ENCODE results near the gene FGD6.

Gene FGD6

DNA sequence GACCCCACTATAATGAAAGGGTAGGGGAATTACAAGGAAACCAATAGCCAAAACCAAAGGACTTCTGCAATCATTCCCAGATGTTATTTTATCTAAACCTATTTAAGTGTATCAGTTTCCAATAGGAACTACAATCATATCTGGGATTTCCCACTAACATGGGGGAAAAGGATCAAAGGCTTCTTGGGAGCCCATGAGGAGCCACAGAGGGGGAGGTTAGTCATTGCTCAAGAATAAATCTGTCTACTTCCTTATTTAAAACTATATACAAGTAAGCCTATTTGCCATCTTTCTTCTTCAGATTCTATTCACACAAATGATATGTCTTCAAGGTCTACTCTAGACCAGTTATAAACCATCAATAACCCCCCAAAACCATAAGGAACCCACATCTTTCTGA, 33.1 kb downstream of the FGD6 start:
- Histone ChIP-seq H3K27me3 (ENCODE audit: control insufficient read depth in 2 of 2, insufficient read depth in 2 of 2, low read length in 2 of 2) (no peaks in the 10 kb centered on the region), H3K4me3 (ENCODE audit: low read length in 2 of 2) (no peak overlapping the region), H3K36me3 (ENCODE audit: control insufficient read depth in 2 of 2, insufficient read depth in 2 of 2, low read length in 2 of 2) (no peaks in the 10 kb centered on the region), H3K9ac (ENCODE audit: low read depth in 1 of 2, low read length in 2 of 2) (no peak overlapping the region), H3K9me3 (ENCODE audit: control insufficient read depth in 2 of 2, low read length in 2 of 2) (no peaks in the 10 kb centered on the region), H3K4me1 (ENCODE audit: control insufficient read depth in 2 of 2, insufficient read depth in 2 of 2, low read length in 2 of 2) (no peaks in the 10 kb centered on the region), H3K27ac (ENCODE audit: low read depth in 2 of 2, low read length in 2 of 2) (no peak overlapping the region)

DNA sequence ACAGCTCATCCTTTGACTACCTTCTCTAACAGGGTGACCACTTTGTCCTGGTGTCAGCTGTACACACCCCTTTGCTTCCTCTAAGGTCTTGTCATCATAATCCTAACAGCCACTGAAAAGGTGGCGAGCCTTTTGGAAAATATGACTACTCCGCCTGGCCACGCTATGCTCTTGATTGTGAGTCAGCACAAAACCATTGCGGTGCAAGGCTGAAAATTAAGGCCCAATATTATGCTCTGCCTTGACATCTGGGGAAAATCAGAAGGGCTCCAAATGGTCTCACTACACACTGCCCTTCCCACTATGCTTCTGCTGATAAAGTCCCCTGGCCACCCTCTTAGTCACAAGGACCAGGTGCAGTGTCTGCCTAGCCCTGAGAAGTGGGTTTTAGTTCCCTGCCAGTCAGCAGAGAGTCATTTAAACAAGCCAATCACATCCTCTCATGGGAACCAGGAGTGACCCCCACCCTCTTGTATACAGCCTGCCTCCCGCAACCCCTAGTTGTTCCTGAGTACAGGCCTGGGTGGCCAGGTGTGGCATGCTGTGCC, 34.3 kb downstream of the FGD6 start:
- Histone ChIP-seq H3K9ac (ENCODE audit: low read depth in 1 of 2, low read length in 2 of 2) (no peak overlapping the region), H3K27ac (ENCODE audit: low read depth in 2 of 2, low read length in 2 of 2) (no peak overlapping the region), H3K36me3 (ENCODE audit: control insufficient read depth in 2 of 2, insufficient read depth in 2 of 2, low read length in 2 of 2) (no peaks in the 10 kb centered on the region)

DNA sequence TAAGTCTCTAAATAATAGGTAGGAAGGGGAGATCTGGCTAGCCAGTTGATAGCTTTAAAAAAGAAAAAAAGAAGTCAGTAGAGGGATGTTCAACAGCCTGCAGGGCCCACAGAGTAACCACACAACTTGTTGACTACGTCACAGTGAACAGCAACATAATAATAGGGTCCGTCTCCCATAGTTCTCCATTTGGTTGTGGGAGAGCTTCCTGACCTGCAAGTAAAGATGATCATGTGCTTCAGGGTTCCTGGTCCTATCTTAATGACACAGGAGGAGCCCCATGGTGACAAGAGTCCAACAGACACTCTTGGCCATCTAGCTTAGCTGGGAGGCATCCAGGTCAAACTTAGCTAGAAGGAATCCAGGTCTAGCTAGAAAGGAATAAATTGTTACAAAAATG, 36.2 kb downstream of the FGD6 start:
- Histone ChIP-seq H3K9ac (ENCODE audit: low read depth in 1 of 2, low read length in 2 of 2) (no peak overlapping the region), H3K36me3 (ENCODE audit: control insufficient read depth in 2 of 2, insufficient read depth in 2 of 2, low read length in 2 of 2) (no peaks in the 10 kb centered on the region), H3K4me3 (ENCODE audit: low read length in 2 of 2) (no peak overlapping the region), H3K9me3 (ENCODE audit: control insufficient read depth in 2 of 2, low read length in 2 of 2) (no peaks in the 10 kb centered on the region), H3K4me1 (ENCODE audit: control insufficient read depth in 2 of 2, insufficient read depth in 2 of 2, low read length in 2 of 2) (no peaks in the 10 kb centered on the region), H3K27ac (ENCODE audit: low read depth in 2 of 2, low read length in 2 of 2) (no peak overlapping the region), H3K27me3 (ENCODE audit: control insufficient read depth in 2 of 2, insufficient read depth in 2 of 2, low read length in 2 of 2) (no peaks in the 10 kb centered on the region)

More for the DNA sequence above, 34.3 kb downstream of the FGD6 start:
- no peaks in the 10 kb centered on the region for H3K4me1 ChIP-seq (ENCODE audit: control insufficient read depth in 2 of 2, insufficient read depth in 2 of 2, low read length in 2 of 2)
- H3K27me3 ChIP-seq (ENCODE audit: control insufficient read depth in 2 of 2, insufficient read depth in 2 of 2, low read length in 2 of 2), result no peaks in the 10 kb centered on the region
- H3K9me3 ChIP-seq (ENCODE audit: control insufficient read depth in 2 of 2, low read length in 2 of 2), result no peaks in the 10 kb centered on the region
- H3K4me3 ChIP-seq (ENCODE audit: low read length in 2 of 2), result no peak overlapping the region

DNA sequence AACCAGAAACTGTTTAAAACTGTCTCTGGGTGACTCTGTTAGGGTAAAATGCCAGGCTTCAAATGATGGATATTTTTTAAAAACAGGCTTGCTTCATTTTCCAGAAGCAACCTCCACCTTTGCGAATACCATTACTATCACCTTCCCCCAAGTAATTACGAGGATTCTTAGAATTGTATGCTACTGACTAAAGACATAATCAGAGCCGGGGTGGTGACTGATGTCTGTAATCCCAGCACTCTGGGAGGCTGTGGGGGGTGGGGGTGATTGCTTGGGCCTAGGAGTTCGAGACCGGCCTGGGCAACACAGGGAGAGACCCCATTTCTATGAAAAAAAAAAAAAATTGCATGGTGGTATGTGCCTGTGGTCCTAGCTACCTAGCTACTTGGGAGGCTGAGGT, 38.3 kb downstream of the FGD6 start:
- no peaks in the 10 kb centered on the region for H3K36me3 ChIP-seq (ENCODE audit: control insufficient read depth in 2 of 2, insufficient read depth in 2 of 2, low read length in 2 of 2)
- no peak overlapping the region for H3K4me3 ChIP-seq (ENCODE audit: low read length in 2 of 2)
- H3K9ac ChIP-seq (ENCODE audit: low read depth in 1 of 2, low read length in 2 of 2), result no peak overlapping the region
- peaks cover 0 to 4% of the 10 kb centered on the region in 2 donors for H3K4me1 ChIP-seq (ENCODE audit: control insufficient read depth in 2 of 2, insufficient read depth in 2 of 2, low read length in 2 of 2)
- no peaks in the 10 kb centered on the region for H3K9me3 ChIP-seq (ENCODE audit: control insufficient read depth in 2 of 2, low read length in 2 of 2)
- H3K27me3 ChIP-seq (ENCODE audit: control insufficient read depth in 2 of 2, insufficient read depth in 2 of 2, low read length in 2 of 2), result no peaks in the 10 kb centered on the region
- H3K27ac ChIP-seq (ENCODE audit: low read depth in 2 of 2, low read length in 2 of 2), result no peak overlapping the region

DNA sequence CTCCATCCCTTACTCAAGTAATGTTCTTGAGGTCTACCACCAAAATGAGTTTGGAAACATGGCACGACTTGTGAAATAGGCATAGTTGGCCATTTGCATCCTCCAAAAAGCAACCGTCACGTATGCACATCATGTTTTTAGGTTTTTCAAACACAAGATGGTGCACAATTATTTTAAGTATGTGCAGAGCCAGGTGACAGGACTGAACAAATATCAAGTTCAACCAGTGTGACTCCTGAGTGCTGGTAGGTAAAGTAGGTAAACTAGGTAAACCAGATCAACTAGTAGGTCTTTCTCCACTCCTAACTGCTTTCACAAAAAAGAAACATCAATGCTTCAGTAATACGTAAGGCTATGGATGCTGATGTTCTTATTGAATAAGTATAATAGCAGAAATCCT, 39.1 kb downstream of the FGD6 start:
- Histone ChIP-seq H3K27me3 (ENCODE audit: control insufficient read depth in 2 of 2, insufficient read depth in 2 of 2, low read length in 2 of 2) (no peaks in the 10 kb centered on the region), H3K9ac (ENCODE audit: low read depth in 1 of 2, low read length in 2 of 2) (no peak overlapping the region), H3K36me3 (ENCODE audit: control insufficient read depth in 2 of 2, insufficient read depth in 2 of 2, low read length in 2 of 2) (no peaks in the 10 kb centered on the region), H3K9me3 (ENCODE audit: control insufficient read depth in 2 of 2, low read length in 2 of 2) (no peaks in the 10 kb centered on the region), H3K27ac (ENCODE audit: low read depth in 2 of 2, low read length in 2 of 2) (no peak overlapping the region), H3K4me3 (ENCODE audit: low read length in 2 of 2) (no peak overlapping the region), H3K4me1 (ENCODE audit: control insufficient read depth in 2 of 2, insufficient read depth in 2 of 2, low read length in 2 of 2) (peaks cover 0 to 13% of the 10 kb centered on the region in 2 donors)

DNA sequence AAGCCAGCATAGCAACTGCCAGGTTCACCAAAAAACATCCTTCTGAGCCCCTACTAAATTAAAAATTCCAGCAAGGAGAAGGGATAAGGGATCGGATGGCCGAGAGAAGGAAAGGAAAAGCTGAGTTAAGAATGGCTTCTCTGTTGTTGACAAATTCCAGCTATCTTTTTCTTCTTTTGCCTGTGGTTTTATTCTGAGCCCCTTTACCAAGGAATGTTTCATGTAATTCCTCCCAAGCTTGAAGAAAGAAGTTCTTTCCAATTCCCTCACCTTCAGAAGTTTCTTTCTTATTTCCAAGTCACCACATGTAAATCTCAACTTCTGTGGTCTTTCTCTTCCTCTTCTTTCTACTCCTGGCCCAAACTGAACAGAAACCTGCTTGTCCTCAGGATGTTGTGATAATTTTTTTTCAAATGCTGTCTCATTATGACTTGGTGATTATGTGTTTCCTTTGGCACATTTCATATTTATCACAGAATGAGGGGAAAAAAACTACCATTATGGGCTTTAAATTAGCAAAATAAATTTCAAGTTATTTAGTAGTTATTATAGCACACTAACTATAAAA, 40.0 kb downstream of the FGD6 start:
- no peaks in the 10 kb centered on the region for H3K9me3 ChIP-seq (ENCODE audit: control insufficient read depth in 2 of 2, low read length in 2 of 2)
- H3K27me3 ChIP-seq (ENCODE audit: control insufficient read depth in 2 of 2, insufficient read depth in 2 of 2, low read length in 2 of 2), result no peaks in the 10 kb centered on the region
- H3K9ac ChIP-seq (ENCODE audit: low read depth in 1 of 2, low read length in 2 of 2), result no peak overlapping the region
- no peaks in the 10 kb centered on the region for H3K36me3 ChIP-seq (ENCODE audit: control insufficient read depth in 2 of 2, insufficient read depth in 2 of 2, low read length in 2 of 2)
- no peak overlapping the region for H3K27ac ChIP-seq (ENCODE audit: low read depth in 2 of 2, low read length in 2 of 2)
- H3K4me1 ChIP-seq (ENCODE audit: control insufficient read depth in 2 of 2, insufficient read depth in 2 of 2, low read length in 2 of 2), result peaks cover 0 to 16% of the 10 kb centered on the region in 2 donors
- no peak overlapping the region for H3K4me3 ChIP-seq (ENCODE audit: low read length in 2 of 2)

DNA sequence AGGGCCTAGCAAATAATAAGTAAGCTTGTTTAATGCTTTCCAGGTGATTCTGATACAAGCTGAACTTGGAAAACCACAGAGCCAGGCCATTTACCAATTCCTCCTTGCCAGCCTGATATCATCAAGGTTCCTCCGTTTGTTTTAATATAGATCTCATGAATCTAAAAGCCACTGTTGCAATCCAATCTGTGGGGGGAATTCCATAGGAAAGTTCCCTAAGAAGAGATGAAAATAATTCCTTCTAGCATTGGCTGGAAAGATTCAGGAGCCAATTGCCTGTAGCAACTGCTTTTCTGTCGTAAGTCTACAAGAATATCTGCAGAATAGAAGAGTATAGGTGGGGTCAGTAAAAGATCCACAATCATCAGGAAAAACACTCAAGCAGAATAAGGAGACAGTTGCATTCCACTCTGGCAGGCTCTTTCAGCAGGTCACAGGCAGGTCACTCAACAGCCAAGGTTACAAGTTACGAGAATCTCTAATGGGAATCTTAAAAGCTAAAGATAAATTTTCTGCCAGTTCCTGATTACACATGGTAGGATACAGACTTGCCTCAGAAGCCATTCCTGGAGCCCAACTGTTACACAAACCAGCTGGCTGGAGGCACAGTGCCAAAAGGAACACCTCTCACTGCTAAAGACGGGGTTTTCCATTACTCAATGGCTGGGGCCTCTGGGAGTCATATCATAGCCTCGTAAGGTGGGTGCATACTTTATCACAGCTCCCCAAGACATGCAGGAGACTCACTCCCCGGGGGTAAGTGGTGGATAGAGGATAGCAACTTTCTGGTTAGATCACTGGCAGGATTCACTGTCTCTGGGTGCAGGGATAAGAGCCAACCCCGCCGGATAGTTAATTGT, 43.6 kb downstream of the FGD6 start:
- H3K36me3 ChIP-seq (ENCODE audit: control insufficient read depth in 2 of 2, insufficient read depth in 2 of 2, low read length in 2 of 2), result no peaks in the 10 kb centered on the region
- H3K9ac ChIP-seq (ENCODE audit: low read depth in 1 of 2, low read length in 2 of 2), result no peak overlapping the region
- H3K4me1 ChIP-seq (ENCODE audit: control insufficient read depth in 2 of 2, insufficient read depth in 2 of 2, low read length in 2 of 2), result peaks cover 0 to 16% of the 10 kb centered on the region in 2 donors
- peak overlapping the region in 1 of 2 donors; percentile 35 for H3K27ac ChIP-seq (ENCODE audit: low read depth in 2 of 2, low read length in 2 of 2)
- no peak overlapping the region for H3K4me3 ChIP-seq (ENCODE audit: low read length in 2 of 2)
- H3K9me3 ChIP-seq (ENCODE audit: control insufficient read depth in 2 of 2, low read length in 2 of 2), result no peaks in the 10 kb centered on the region
- H3K27me3 ChIP-seq (ENCODE audit: control insufficient read depth in 2 of 2, insufficient read depth in 2 of 2, low read length in 2 of 2), result no peaks in the 10 kb centered on the region

DNA sequence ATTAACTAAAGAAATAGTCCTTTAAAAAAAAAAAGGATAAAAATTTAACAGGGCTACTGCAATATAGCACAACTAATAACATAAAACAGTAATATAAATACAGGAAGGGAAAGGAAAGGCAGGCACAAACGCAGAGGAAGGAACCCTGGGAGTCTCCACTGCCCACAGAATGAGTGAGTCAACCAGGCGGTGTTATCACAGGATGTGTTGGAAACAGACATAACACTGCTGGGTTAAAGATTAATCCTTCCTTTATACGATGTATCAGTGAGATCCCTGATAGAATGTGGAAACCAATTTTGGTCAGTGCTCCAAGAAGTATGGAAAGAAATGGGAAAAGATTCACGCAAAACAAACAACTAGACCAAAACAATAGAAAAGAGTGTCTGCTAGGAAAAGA, 47.9 kb downstream of the FGD6 start:
- H3K36me3 ChIP-seq (ENCODE audit: control insufficient read depth in 2 of 2, insufficient read depth in 2 of 2, low read length in 2 of 2), result no peaks in the 10 kb centered on the region
- H3K27me3 ChIP-seq (ENCODE audit: control insufficient read depth in 2 of 2, insufficient read depth in 2 of 2, low read length in 2 of 2), result no peaks in the 10 kb centered on the region
- H3K4me1 ChIP-seq (ENCODE audit: control insufficient read depth in 2 of 2, insufficient read depth in 2 of 2, low read length in 2 of 2), result peaks cover 0 to 15% of the 10 kb centered on the region in 2 donors
- H3K27ac ChIP-seq (ENCODE audit: low read depth in 2 of 2, low read length in 2 of 2), result no peak overlapping the region
- no peak overlapping the region for H3K9ac ChIP-seq (ENCODE audit: low read depth in 1 of 2, low read length in 2 of 2)
- no peaks in the 10 kb centered on the region for H3K9me3 ChIP-seq (ENCODE audit: control insufficient read depth in 2 of 2, low read length in 2 of 2)
- no peak overlapping the region for H3K4me3 ChIP-seq (ENCODE audit: low read length in 2 of 2)

DNA sequence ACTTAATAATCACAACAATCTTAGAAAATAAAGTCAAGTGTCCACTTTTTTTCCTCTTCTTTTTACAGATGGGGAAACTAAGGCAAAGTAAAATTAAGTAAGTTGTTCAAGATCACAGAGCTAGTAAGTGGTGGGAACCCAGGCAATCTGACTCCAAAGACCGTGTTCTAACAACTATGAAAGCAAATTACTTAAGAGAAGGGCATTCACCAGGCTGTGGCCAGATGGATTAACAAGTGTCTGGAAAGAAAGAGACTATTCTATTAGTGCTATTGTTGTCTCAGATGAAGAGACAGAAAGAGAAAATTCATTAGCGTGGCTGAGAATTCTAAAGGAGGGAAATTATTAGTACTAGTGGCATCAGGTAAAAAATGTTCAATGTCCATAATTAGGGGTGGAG, 48.5 kb downstream of the FGD6 start:
- peaks cover 0 to 9% of the 10 kb centered on the region in 2 donors for H3K4me1 ChIP-seq (ENCODE audit: control insufficient read depth in 2 of 2, insufficient read depth in 2 of 2, low read length in 2 of 2)
- H3K9me3 ChIP-seq (ENCODE audit: control insufficient read depth in 2 of 2, low read length in 2 of 2), result no peaks in the 10 kb centered on the region
- no peak overlapping the region for H3K27ac ChIP-seq (ENCODE audit: low read depth in 2 of 2, low read length in 2 of 2)
- no peak overlapping the region for H3K4me3 ChIP-seq (ENCODE audit: low read length in 2 of 2)
- no peak overlapping the region for H3K9ac ChIP-seq (ENCODE audit: low read depth in 1 of 2, low read length in 2 of 2)
- no peaks in the 10 kb centered on the region for H3K36me3 ChIP-seq (ENCODE audit: control insufficient read depth in 2 of 2, insufficient read depth in 2 of 2, low read length in 2 of 2)
- no peaks in the 10 kb centered on the region for H3K27me3 ChIP-seq (ENCODE audit: control insufficient read depth in 2 of 2, insufficient read depth in 2 of 2, low read length in 2 of 2)

DNA sequence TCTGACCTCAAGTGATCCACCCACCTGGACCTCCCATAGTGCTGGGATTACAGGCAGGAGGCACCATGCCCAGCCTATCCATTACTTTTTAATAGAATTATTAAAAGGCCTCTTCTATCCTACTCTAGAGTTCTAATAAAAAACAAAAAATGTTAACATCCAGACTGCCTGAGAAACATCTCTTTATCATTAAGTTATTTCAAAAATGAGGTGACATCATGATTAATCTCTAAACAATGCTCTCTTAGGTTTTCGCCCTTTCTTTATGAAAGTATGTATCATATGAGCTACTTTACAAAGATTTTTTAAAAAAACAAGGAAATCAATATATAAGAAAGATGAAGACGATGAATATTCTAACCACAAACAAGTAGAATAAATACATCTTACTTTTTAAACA, 52.6 kb downstream of the FGD6 start:
- no peak overlapping the region for H3K27ac ChIP-seq (ENCODE audit: low read depth in 2 of 2, low read length in 2 of 2)
- no peaks in the 10 kb centered on the region for H3K27me3 ChIP-seq (ENCODE audit: control insufficient read depth in 2 of 2, insufficient read depth in 2 of 2, low read length in 2 of 2)
- no peak overlapping the region for H3K9ac ChIP-seq (ENCODE audit: low read depth in 1 of 2, low read length in 2 of 2)
- no peaks in the 10 kb centered on the region for H3K4me1 ChIP-seq (ENCODE audit: control insufficient read depth in 2 of 2, insufficient read depth in 2 of 2, low read length in 2 of 2)
- H3K36me3 ChIP-seq (ENCODE audit: control insufficient read depth in 2 of 2, insufficient read depth in 2 of 2, low read length in 2 of 2), result no peaks in the 10 kb centered on the region
- H3K4me3 ChIP-seq (ENCODE audit: low read length in 2 of 2), result peak overlapping the region; percentile 25 to 39
- H3K9me3 ChIP-seq (ENCODE audit: control insufficient read depth in 2 of 2, low read length in 2 of 2), result no peaks in the 10 kb centered on the region
